AG10803 (cell line): ENCODE data around the gene LENG1.

Experiments
- DNase-seq: peaks from one replicate; pipeline ENCODE4 v3.0.0; 2010; ENCODE audit warnings: low read depth
- H3K4me3 ChIP-seq: 2 replicates; pipeline ENCODE4 v1.5.1; 2011; ENCODE audit warnings: mild to moderate bottlenecking, low read length, control low read depth
- CTCF ChIP-seq: conservative IDR thresholded peaks from 2 replicates; pipeline ENCODE4 v1.5.1; 2011; ENCODE audit warnings: mild to moderate bottlenecking, low read length, control low read depth, inconsistent platforms

Gene LENG1

GRCh38 chr19:54193011-54193410 lies 33.5 kb upstream of the LENG1 start:
- no peak for TF ChIP-seq CTCF
- DNase-seq = no peak
- H3K4me3 ChIP-seq = no peak overlapping the region

GRCh38 chr19:54191811-54192453 lies 32.4 kb upstream of the LENG1 start:
- no peak for DNase-seq
- TF ChIP-seq CTCF = no peak
- H3K4me3 ChIP-seq = peak overlapping the region; percentile 72

- peak; percentile 44 for DNase-seq
- TF ChIP-seq CTCF = no peak
- H3K4me3 ChIP-seq = peak within 1 kb of the TSS; percentile 72
Measured at GRCh38 chr19:54191011-54191810, 31.7 kb upstream of the LENG1 start, which contains the start of gene TSEN34. TSEN34 (plus strand) TSS chr19:54191308; CDS start chr19:54191365, 57 bp downstream.

GRCh38 chr19:54190503-54191010 lies 31.0 kb upstream of the LENG1 start:
- no peak for TF ChIP-seq CTCF
- DNase-seq = peak; percentile 99
- peak overlapping the region; percentile 72 for H3K4me3 ChIP-seq

GRCh38 chr19:54189735-54190502 lies 30.4 kb upstream of the LENG1 start:
- no peak for TF ChIP-seq CTCF
- peak; percentile 100 for DNase-seq
- peak overlapping the region; percentile 72 for H3K4me3 ChIP-seq

GRCh38 chr19:54189145-54189734 lies 29.7 kb upstream of the LENG1 start, which contains the start of gene MBOAT7:
MBOAT7 (minus strand) TSS chr19:54189580; CDS start chr19:54188508, 1,072 bp downstream.
- no peak for TF ChIP-seq CTCF

More at GRCh38 chr19:54189145-54189734, 29.7 kb upstream of the LENG1 start, which contains the start of gene MBOAT7:
- no peak for DNase-seq
- H3K4me3 ChIP-seq = peak within 1 kb of the TSS; percentile 72
